ENCODE data around the gene ZNF878. TPM values are rescaled to one million over a fixed set of nuclear protein-coding genes. Genes with fewer than 3 reads are reported as not detected.

ZNF878 gene
- total RNA-seq, 2 experiments from 2014 or later, result 1.0 TPM

GRCh38 chr19:12043752-12044422, 8.9 kb downstream of the ZNF878 start:
- DNase-seq (ENCODE audit: low spot score), result no peak
- TF ChIP-seq CTCF (conservative IDR thresholded peaks at IDR 0.05; ENCODE audit: low read length) (no peak), EZH2phosphoT487 (IDR thresholded peaks at IDR 0.05; ENCODE audit: borderline replicate concordance, low read depth, low read length) (no peak)
- H3K4me3 ChIP-seq (ENCODE audit: low read depth, low read length, poor library complexity, severe bottlenecking), result no peak overlapping the region
- H3K4me1 ChIP-seq (ENCODE audit: insufficient read depth, low read length, poor library complexity, severe bottlenecking), result no peaks in the 10 kb centered on the region
- POLR2A ChIA-PET, result no interaction called here
- no TSS peak for BruUV-seq (replicated peaks)
- intact Hi-C loops (cut with micrococcal nuclease; ENCODE audit: unreplicated experiment), result no loop called here
- H3K9me3 ChIP-seq (ENCODE audit: low read length), result peaks cover 7% of the 10 kb centered on the region; the same call in 1 of the 2 replicates
- H3K9me2 ChIP-seq (ENCODE audit: insufficient read depth, low read length), result no peaks in the 10 kb centered on the region
- H3K36me3 ChIP-seq (ENCODE audit: insufficient read depth, low read length), result peaks cover 32% of the 10 kb centered on the region
- no peak overlapping the region for H3K4me2 ChIP-seq (ENCODE audit: low read length)
- H4K20me1 ChIP-seq (ENCODE audit: insufficient read depth, low read length), result no peaks in the 10 kb centered on the region
- CTCF ChIA-PET (ENCODE audit: unreplicated experiment), result no interaction called here
- no peak overlapping the region for H2AFZ ChIP-seq (ENCODE audit: low read length)
- H3K79me2 ChIP-seq (ENCODE audit: insufficient read depth, low read depth, low read length), result no peaks in the 10 kb centered on the region
- H3K27ac ChIP-seq (ENCODE audit: low read depth, low read length, poor library complexity, severe bottlenecking), result no peak overlapping the region

GRCh38 chr19:12042893-12043292, 9.9 kb downstream of the ZNF878 start:
- Histone ChIP-seq H3K79me2 (ENCODE audit: insufficient read depth, low read depth, low read length) (no peaks in the 10 kb centered on the region), H3K9me3 (ENCODE audit: low read length) (peaks cover 7% of the 10 kb centered on the region; the same call in 1 of the 2 replicates), H3K9me2 (ENCODE audit: insufficient read depth, low read length) (no peaks in the 10 kb centered on the region), H3K4me3 (ENCODE audit: low read depth, low read length, poor library complexity, severe bottlenecking) (no peak overlapping the region), H2AFZ (ENCODE audit: low read length) (no peak overlapping the region), H4K20me1 (ENCODE audit: insufficient read depth, low read length) (no peaks in the 10 kb centered on the region), H3K4me2 (ENCODE audit: low read length) (no peak overlapping the region), H3K27ac (ENCODE audit: low read depth, low read length, poor library complexity, severe bottlenecking) (no peak overlapping the region), H3K36me3 (ENCODE audit: insufficient read depth, low read length) (peaks cover 32% of the 10 kb centered on the region), H3K4me1 (ENCODE audit: insufficient read depth, low read length, poor library complexity, severe bottlenecking) (no peaks in the 10 kb centered on the region)
- ChIA-PET POLR2A (no interaction called here), CTCF (ENCODE audit: unreplicated experiment) (interaction anchor here (0.5 kb wide), 1 partner anchor 11 kb away, joined by 3 read pairs; no protein-coding TSS in a partner anchor)
- no peak for DNase-seq (ENCODE audit: low spot score)
- no peak for TF ChIP-seq CTCF (conservative IDR thresholded peaks at IDR 0.05; ENCODE audit: low read length)
- no peak for TF ChIP-seq EZH2phosphoT487 (IDR thresholded peaks at IDR 0.05; ENCODE audit: borderline replicate concordance, low read depth, low read length)
- BruUV-seq (replicated peaks), result no TSS peak
- intact Hi-C loops (cut with micrococcal nuclease; ENCODE audit: unreplicated experiment), result no loop called here
